Mesendoderm (in vitro differentiated cells): ENCODE measurements around the gene TOGARAM2.

Experiments used
- DNase-seq: peaks from one replicate; pipeline ENCODE4 v3.0.0; 2013
- H2AK5ac ChIP-seq: 2 replicates; pipeline ENCODE4 v1.6.1; 2013; ENCODE audit warnings: low read length, inconsistent platforms
- H2BK120ac ChIP-seq: 2 replicates; pipeline ENCODE4 v1.6.1; 2013; ENCODE audit warnings: low read depth, mild to moderate bottlenecking, low read length, moderate library complexity, mixed read lengths
- H2BK15ac ChIP-seq: replicated peaks from 2 replicates; pipeline ENCODE4 v1.6.1; 2013; ENCODE audit warnings: low read depth, mild to moderate bottlenecking, moderate library complexity
- H2BK5ac ChIP-seq: 2 replicates; pipeline ENCODE4 v1.6.1; 2013; ENCODE audit warnings: low read length, inconsistent platforms
- H3K18ac ChIP-seq: 2 replicates; pipeline ENCODE4 v1.6.1; 2013; ENCODE audit warnings: mild to moderate bottlenecking, low read length, mixed read lengths
- H3K23ac ChIP-seq: one replicate; pipeline ENCODE4 v1.6.1; 2013; ENCODE audit warnings: low read length
- H3K27ac ChIP-seq: 2 replicates; pipeline ENCODE4 v1.5.1; 2013; ENCODE audit warnings: low read depth, mild to moderate bottlenecking, inconsistent platforms, low read length, moderate library complexity
- H3K27me3 ChIP-seq: 2 replicates; pipeline ENCODE4 v1.6.1; 2013; ENCODE audit warnings: low read length, control low read depth, mild to moderate bottlenecking, inconsistent platforms; ENCODE audit not compliant: insufficient read depth, poor library complexity
- H3K36me3 ChIP-seq: 2 replicates; pipeline ENCODE4 v1.6.1; 2013; ENCODE audit warnings: low read length, inconsistent platforms; ENCODE audit not compliant: control insufficient read depth, insufficient read depth
- H3K4ac ChIP-seq: one replicate; pipeline ENCODE4 v1.6.1; 2013; ENCODE audit warnings: low read depth, mild to moderate bottlenecking, low read length, moderate library complexity
- H3K4me1 ChIP-seq: 2 replicates; pipeline ENCODE4 v1.6.1; 2013; ENCODE audit warnings: low read depth, low read length, inconsistent platforms; ENCODE audit not compliant: control insufficient read depth
- H3K4me2 ChIP-seq: 2 replicates; pipeline ENCODE4 v1.6.1; 2013; ENCODE audit warnings: low read length
- H3K4me3 ChIP-seq: 2 replicates; pipeline ENCODE4 v1.5.1; 2013; ENCODE audit warnings: mild to moderate bottlenecking, low read length
- H3K56ac ChIP-seq: one replicate; pipeline ENCODE4 v1.6.1; 2013; ENCODE audit warnings: low read length
- H3K79me1 ChIP-seq: 2 replicates; pipeline ENCODE4 v1.6.1; 2013; ENCODE audit warnings: low read length, inconsistent platforms
- H3K79me2 ChIP-seq: 2 replicates; pipeline ENCODE4 v1.6.1; 2013; ENCODE audit warnings: mild to moderate bottlenecking, low read length; ENCODE audit not compliant: control insufficient read depth, insufficient read depth
- H3K9ac ChIP-seq: 2 replicates; pipeline ENCODE4 v1.6.1; 2013; ENCODE audit warnings: low read length, inconsistent platforms
- H4K5ac ChIP-seq: one replicate; pipeline ENCODE4 v1.6.1; 2013; ENCODE audit warnings: low read length
- H4K8ac ChIP-seq: one replicate; pipeline ENCODE4 v1.6.1; 2013; ENCODE audit warnings: low read depth, mild to moderate bottlenecking, control low read depth, low read length, moderate library complexity
- WGBS: extraction: QIAGEN DNeasy Blood & Tissue Kit; methylation state at CpG from one replicate; pipeline ENCODE4 v1.1.7; 2013; ENCODE audit warnings: low lambda C conversion rate, missing lambda C conversion rate; ENCODE audit not compliant: insufficient coverage; ENCODE audit errors: extremely low coverage; 5-methylcytosine and 5-hydroxymethylcytosine counted together

The TOGARAM2 gene

DNA sequence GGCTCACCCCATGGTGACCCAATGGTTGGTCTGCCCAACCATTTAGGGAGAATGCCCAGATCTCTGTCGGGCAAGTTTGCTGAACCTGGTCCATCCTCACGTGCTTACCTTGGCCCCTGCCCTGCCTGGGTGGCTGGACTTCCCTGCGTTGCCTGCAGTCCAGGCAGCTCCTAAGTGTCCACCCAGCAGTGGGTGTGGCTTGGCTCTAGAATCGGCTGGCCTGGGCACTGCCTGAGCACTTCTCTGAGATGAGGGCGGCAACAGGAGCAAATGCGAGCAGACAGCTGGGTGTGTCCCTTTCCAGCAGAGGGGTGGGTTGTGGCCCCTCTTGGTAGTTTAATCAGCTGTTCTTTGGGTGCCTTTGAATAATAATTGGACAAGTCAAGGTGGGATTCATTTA is 82.0 kb downstream of the TOGARAM2 start:
- H3K27ac ChIP-seq: no peak overlapping the region
- DNase-seq: no peak
- H3K4ac ChIP-seq: no peak overlapping the region
- no peak overlapping the region for H3K9ac ChIP-seq
- H3K4me1 ChIP-seq: no peaks in the 10 kb centered on the region
- H4K5ac ChIP-seq: no peak overlapping the region
- H3K79me2 ChIP-seq: no peaks in the 10 kb centered on the region
- H3K36me3 ChIP-seq: no peaks in the 10 kb centered on the region
- H3K4me2 ChIP-seq: no peak overlapping the region
- H2AK5ac ChIP-seq: no peak overlapping the region
- H3K4me3 ChIP-seq: no peak overlapping the region
- no peak overlapping the region for H4K8ac ChIP-seq
- H3K27me3 ChIP-seq: no peaks in the 10 kb centered on the region
- peak overlapping the region; percentile 3 for H3K56ac ChIP-seq
- H3K79me1 ChIP-seq: no peaks in the 10 kb centered on the region
- H2BK5ac ChIP-seq: no peak overlapping the region
- no peak overlapping the region for H2BK120ac ChIP-seq
- H3K18ac ChIP-seq: no peak overlapping the region
- no peak overlapping the region for H3K23ac ChIP-seq
- H2BK15ac ChIP-seq: no peak overlapping the region
- no CpG with 5 or more reads among the region's 6 CpGs for WGBS

GRCh38 chr2:29063646-29064345 is 82.7 kb downstream of the TOGARAM2 start:
- H3K4me1 ChIP-seq: no peaks in the 10 kb centered on the region
- H4K8ac ChIP-seq: no peak overlapping the region
- H3K4ac ChIP-seq: no peak overlapping the region
- no peak overlapping the region for H3K4me3 ChIP-seq
- H2AK5ac ChIP-seq: no peak overlapping the region
- H2BK5ac ChIP-seq: no peak overlapping the region
- no peak for DNase-seq
- H3K9ac ChIP-seq: no peak overlapping the region
- H3K56ac ChIP-seq: no peak overlapping the region
- H3K36me3 ChIP-seq: no peaks in the 10 kb centered on the region
- no peaks in the 10 kb centered on the region for H3K27me3 ChIP-seq
- H3K23ac ChIP-seq: no peak overlapping the region
- no peak overlapping the region for H4K5ac ChIP-seq
- H3K18ac ChIP-seq: no peak overlapping the region
- H3K27ac ChIP-seq: no peak overlapping the region
- no peaks in the 10 kb centered on the region for H3K79me2 ChIP-seq
- H2BK120ac ChIP-seq: no peak overlapping the region
- H3K4me2 ChIP-seq: no peak overlapping the region
- no CpG with 5 or more reads among the region's 20 CpGs for WGBS
- no peaks in the 10 kb centered on the region for H3K79me1 ChIP-seq
- H2BK15ac ChIP-seq: no peak overlapping the region

- H2BK15ac ChIP-seq: no peak overlapping the region
- DNase-seq: no peak
- H3K36me3 ChIP-seq: no peaks in the 10 kb centered on the region
- H3K9ac ChIP-seq: no peak overlapping the region
- H3K4me1 ChIP-seq: no peaks in the 10 kb centered on the region
- H3K4ac ChIP-seq: no peak overlapping the region
- no peak overlapping the region for H4K8ac ChIP-seq
- no peak overlapping the region for H3K56ac ChIP-seq
- no peaks in the 10 kb centered on the region for H3K79me1 ChIP-seq
- no peaks in the 10 kb centered on the region for H3K79me2 ChIP-seq
- H2BK5ac ChIP-seq: no peak overlapping the region
- no peak overlapping the region for H2AK5ac ChIP-seq
- WGBS: no CpG with 5 or more reads among the region's 4 CpGs
- H3K4me3 ChIP-seq: no peak overlapping the region
- no peak overlapping the region for H3K4me2 ChIP-seq
- H3K18ac ChIP-seq: no peak overlapping the region
- H2BK120ac ChIP-seq: no peak overlapping the region
- H3K27ac ChIP-seq: no peak overlapping the region
- no peak overlapping the region for H4K5ac ChIP-seq
- H3K27me3 ChIP-seq: no peaks in the 10 kb centered on the region
- H3K23ac ChIP-seq: no peak overlapping the region
Observed at GRCh38 chr2:29064346-29064715, 83.2 kb downstream of the TOGARAM2 start.

DNA sequence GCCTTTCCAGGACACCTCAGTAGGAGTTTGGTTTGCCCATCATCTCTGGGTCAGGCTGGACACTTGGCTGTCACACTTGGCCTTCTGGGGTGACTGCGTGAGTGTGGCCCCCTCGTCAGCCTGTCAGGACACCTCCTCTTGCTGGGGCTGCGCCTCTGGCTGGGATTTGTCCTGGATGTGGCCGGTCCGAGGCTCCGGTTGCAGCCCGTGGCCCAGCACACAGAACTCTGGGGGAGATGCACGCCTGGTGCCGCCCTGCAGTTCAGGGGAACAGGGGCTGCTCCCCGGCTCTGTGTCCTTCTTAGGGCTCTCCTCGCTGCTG is 83.6 kb downstream of the TOGARAM2 start:
- Histone ChIP-seq H3K9ac (no peak overlapping the region), H3K79me1 (no peaks in the 10 kb centered on the region), H3K23ac (no peak overlapping the region), H3K56ac (no peak overlapping the region), H4K5ac (no peak overlapping the region), H3K79me2 (no peaks in the 10 kb centered on the region), H2BK5ac (no peak overlapping the region), H2BK120ac (no peak overlapping the region), H3K18ac (no peak overlapping the region), H3K27me3 (no peaks in the 10 kb centered on the region), H3K36me3 (no peaks in the 10 kb centered on the region), H3K27ac (no peak overlapping the region), H3K4me2 (no peak overlapping the region), H3K4me3 (no peak overlapping the region), H3K4ac (no peak overlapping the region), H2BK15ac (no peak overlapping the region), H4K8ac (no peak overlapping the region), H2AK5ac (no peak overlapping the region), H3K4me1 (no peaks in the 10 kb centered on the region)
- no CpG with 5 or more reads among the region's 11 CpGs for WGBS
- DNase-seq: no peak

DNA sequence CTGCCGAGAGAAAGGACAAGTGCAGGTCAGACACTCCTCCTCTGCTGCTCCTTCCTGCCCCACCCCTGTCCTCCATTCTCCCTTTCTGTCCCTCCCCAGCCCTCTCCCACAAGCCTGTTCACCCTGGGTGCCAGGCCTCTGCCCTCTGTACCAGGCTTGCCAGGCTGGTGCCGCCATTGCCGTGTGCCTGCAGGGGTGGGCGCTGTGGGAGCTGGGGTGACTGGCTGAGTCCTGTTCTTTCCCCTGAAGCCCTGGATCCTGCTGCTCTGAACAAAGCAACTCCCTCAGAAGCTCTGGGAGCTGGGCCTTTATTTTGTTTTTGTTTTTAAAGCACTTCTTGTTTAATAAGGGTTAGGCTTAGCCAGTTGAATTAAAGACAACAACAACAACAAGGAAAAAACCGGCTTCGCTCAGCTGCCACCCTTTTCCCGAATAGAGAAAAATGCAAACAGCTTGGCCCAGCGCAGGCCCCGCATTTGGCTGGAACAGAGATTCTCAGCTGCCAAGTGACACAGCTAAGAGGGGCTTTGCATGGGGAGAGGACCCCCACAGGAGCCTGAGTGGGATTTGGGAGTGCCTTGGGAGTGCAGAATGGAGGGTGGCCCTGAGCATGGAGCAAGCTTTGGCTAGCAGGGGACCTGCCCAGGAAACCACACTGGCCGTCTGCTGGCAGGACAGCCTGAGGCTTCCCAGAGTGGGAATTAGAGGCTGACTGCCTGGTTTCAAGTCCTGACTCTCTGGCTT is 84.1 kb downstream of the TOGARAM2 start:
- WGBS: no CpG with 5 or more reads among the region's 10 CpGs
- Histone ChIP-seq H2BK15ac (no peak overlapping the region), H4K5ac (no peak overlapping the region), H3K79me2 (no peaks in the 10 kb centered on the region), H3K79me1 (no peaks in the 10 kb centered on the region), H2BK5ac (no peak overlapping the region), H3K56ac (peak overlapping the region; percentile 25), H3K4me2 (no peak overlapping the region), H3K9ac (no peak overlapping the region), H4K8ac (no peak overlapping the region), H3K18ac (no peak overlapping the region), H3K23ac (no peak overlapping the region), H3K27ac (no peak overlapping the region), H3K4me1 (no peaks in the 10 kb centered on the region), H2BK120ac (no peak overlapping the region), H2AK5ac (no peak overlapping the region), H3K4me3 (no peak overlapping the region), H3K4ac (no peak overlapping the region), H3K27me3 (no peaks in the 10 kb centered on the region), H3K36me3 (no peaks in the 10 kb centered on the region)
- no peak for DNase-seq
